Right cardiac atrium (tissue), 5 donors: ENCODE data around the gene PSKH1. TPM values are rescaled to one million over a fixed set of nuclear protein-coding genes. Genes with fewer than 3 reads are reported as not detected.

Source experiments
- ATAC-seq, 2 donors: fragments of 200-7000 bp; cut with Tn5 transposase; one replicate each; pipeline versions ENCODE4 v1.8.0 to v1.9.1; 2020; ENCODE audit warnings: moderate library complexity in 2 of 2, mild to moderate bottlenecking in 1 of 2
- DNase-seq, 3 donors: peaks; one replicate each; pipeline ENCODE4 v3.0.0-alpha.2; 2020
- H3K27ac ChIP-seq: one replicate; pipeline ENCODE4 v1.5.1; 2013; ENCODE audit warnings: mild to moderate bottlenecking, low read length, control low read depth, moderate library complexity
- H3K27me3 ChIP-seq: one replicate; pipeline ENCODE4 v1.6.1; 2013; ENCODE audit not compliant: control insufficient read depth, insufficient read depth
- H3K4me1 ChIP-seq: one replicate; pipeline ENCODE4 v1.6.1; 2013; ENCODE audit warnings: low read length; ENCODE audit not compliant: control insufficient read depth, insufficient read depth
- H3K4me3 ChIP-seq: one replicate; pipeline ENCODE4 v1.5.1; 2013; ENCODE audit warnings: low read length, control low read depth
- H3K9me3 ChIP-seq: one replicate; pipeline ENCODE4 v1.6.1; 2013; ENCODE audit warnings: low read length; ENCODE audit not compliant: control insufficient read depth
- WGBS: extraction: QIAGEN DNeasy Blood & Tissue Kit; methylation state at CpG from one replicate; pipeline ENCODE4 v1.1.7; 2013; 5-methylcytosine and 5-hydroxymethylcytosine counted together
- intact Hi-C, 4 donors: fragments of 100-400 bp; cut with DNase I; formaldehyde crosslinking; loops; one replicate each; pipeline versions ENCODE4 v1.11.0 to v1.14.0; 2022 to 2023
- polyA plus RNA-seq: library from polyadenylated mRNA; stranded (reverse); fragments of 200-250 nt; gene quantifications from one replicate; pipeline ENCODE4 v1.2.3, GENCODE V29; 2013
- total RNA-seq, 4 donors: library from RNA; stranded (reverse); fragmentation: NEBNext Ultra II Directional; extraction: Animal tissue kit (Norgen Biotek cat#: 25700); gene quantifications; one replicate each; pipeline ENCODE4 v1.2.1, GENCODE V29; 2021
- donor health status: healthy with polysubstance abuse.
- donor health status: DM: no; HTN: yes; CAD: no.
- donor health status: DM: no; HTN: no; CAD: no.
- donor health status: DM: no; HTN: yes; CAD: no; lungs with severe emphysema.
- donor health status: DM: yes; HTN: yes; CAD: no.

PSKH1 gene
- total and polyA plus RNA-seq, 5 donors, result 23.8 to 31.1 (median 26.8) TPM

GRCh38 chr16:67888331-67888730 lies 4.7 kb upstream of the PSKH1 start:
- H3K4me3 ChIP-seq, result no peak overlapping the region
- H3K27me3 ChIP-seq, result no peaks in the 10 kb centered on the region
- no peak overlapping the region for H3K27ac ChIP-seq
- ATAC-seq (no peak), DNase-seq (no peak)
- no peaks in the 10 kb centered on the region for H3K9me3 ChIP-seq
- intact Hi-C loops, result loop anchor here in 1 of 4 donors (10.0 kb wide), 1 partner anchor 146 kb away; no protein-coding TSS in a partner anchor
- 84% methylated on average over 3 of the region's 3 CpGs for WGBS
- H3K4me1 ChIP-seq, result no peaks in the 10 kb centered on the region

- Histone ChIP-seq H3K4me3 (peak overlapping the region; percentile 68), H3K9me3 (no peaks in the 10 kb centered on the region), H3K27me3 (no peaks in the 10 kb centered on the region), H3K27ac (no peak overlapping the region), H3K4me1 (peaks cover 3% of the 10 kb centered on the region)
- WGBS, result 68% methylated on average over 5 of the region's 5 CpGs
- ATAC-seq (no peak), DNase-seq (no peak)
- intact Hi-C loops, result no loop called here
Measured at GRCh38 chr16:67892375-67892774, 679 bp upstream of the PSKH1 start.

DNA sequence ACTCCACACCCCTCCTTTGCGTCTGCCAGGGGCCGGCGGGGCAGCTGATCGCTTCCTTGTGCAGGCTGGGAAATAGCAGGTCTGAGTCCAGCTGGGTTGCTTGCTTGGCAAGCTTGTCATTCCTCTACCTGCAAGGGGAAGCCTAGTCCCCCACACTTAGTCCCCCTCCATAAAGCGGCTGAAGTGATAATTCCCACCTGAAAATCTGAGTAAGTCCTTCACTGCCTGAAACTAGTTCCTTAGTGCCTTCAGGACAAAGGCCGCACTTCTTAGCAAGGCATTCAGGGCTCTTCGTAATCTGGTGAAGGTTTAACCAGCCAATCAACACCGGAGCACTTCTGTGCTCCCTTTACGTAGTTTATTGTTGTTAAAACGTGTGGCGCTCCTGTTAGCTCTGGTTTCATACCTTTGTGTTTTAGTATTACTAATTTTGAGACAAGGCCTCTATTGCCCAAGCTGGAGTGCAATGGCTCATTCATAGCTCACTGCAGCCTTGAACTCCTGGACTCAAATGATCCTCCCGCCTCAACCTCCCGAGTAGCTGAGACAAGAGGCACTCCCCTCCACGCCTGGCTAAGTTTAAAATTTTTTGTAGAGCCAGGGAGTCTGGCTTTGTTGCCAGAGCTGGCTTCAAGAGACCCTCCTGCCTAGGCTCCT lies 817 bp downstream of the PSKH1 start:
- Histone ChIP-seq H3K4me3 (peak overlapping the region; percentile 68), H3K27ac (peak overlapping the region; percentile 98), H3K9me3 (no peaks in the 10 kb centered on the region), H3K27me3 (no peaks in the 10 kb centered on the region), H3K4me1 (peaks cover 3% of the 10 kb centered on the region)
- intact Hi-C loops, result no loop called here
- WGBS, result 23% methylated on average over 14 of the region's 14 CpGs
- no peak for ATAC-seq
- no peak for DNase-seq

GRCh38 chr16:67897231-67897630 lies 4.2 kb downstream of the PSKH1 start:
- H3K27ac ChIP-seq, result peak overlapping the region; percentile 24
- H3K27me3 ChIP-seq, result no peaks in the 10 kb centered on the region
- ATAC-seq (peak; percentile 69 to 82), DNase-seq (peak in 1 of 3 donors; percentile 44)
- 56% methylated on average over 3 of the region's 3 CpGs for WGBS
- no peaks in the 10 kb centered on the region for H3K9me3 ChIP-seq
- H3K4me3 ChIP-seq, result no peak overlapping the region
- H3K4me1 ChIP-seq, result peaks cover 3% of the 10 kb centered on the region
- intact Hi-C loops, result no loop called here

DNA sequence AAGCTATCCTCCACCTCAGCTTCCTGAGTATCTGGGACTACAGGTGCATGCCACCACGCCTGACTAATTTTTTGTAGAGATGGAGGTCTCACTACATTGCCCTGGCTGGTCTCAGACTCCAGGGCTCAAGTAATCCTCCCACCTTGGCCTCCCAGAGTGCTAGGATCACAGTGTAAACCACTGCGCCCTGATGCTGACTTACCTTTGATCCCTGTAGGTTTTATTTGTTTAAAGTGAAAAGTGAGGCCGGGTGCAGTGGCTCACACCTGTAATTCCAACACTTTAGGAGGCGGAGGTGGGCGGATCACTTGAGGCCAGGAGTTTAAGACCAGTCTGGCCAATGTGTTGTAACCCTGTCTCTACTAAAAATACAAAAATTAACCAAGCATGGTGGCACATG lies 8.7 kb downstream of the PSKH1 start:
- H3K4me1 ChIP-seq, result no peaks in the 10 kb centered on the region
- intact Hi-C loops, result no loop called here
- H3K27ac ChIP-seq, result no peak overlapping the region
- 96% methylated on average over 5 of the region's 5 CpGs for WGBS
- no peak for DNase-seq
- H3K4me3 ChIP-seq, result no peak overlapping the region
- H3K9me3 ChIP-seq, result no peaks in the 10 kb centered on the region
- no peak for ATAC-seq
- no peaks in the 10 kb centered on the region for H3K27me3 ChIP-seq

- H3K4me1 ChIP-seq, result no peaks in the 10 kb centered on the region
- H3K27ac ChIP-seq, result no peak overlapping the region
- no peaks in the 10 kb centered on the region for H3K27me3 ChIP-seq
- ATAC-seq, result no peak
- no peak for DNase-seq
- WGBS, result 70% methylated on average over 4 of the region's 4 CpGs
- intact Hi-C loops, result no loop called here
- no peaks in the 10 kb centered on the region for H3K9me3 ChIP-seq
- no peak overlapping the region for H3K4me3 ChIP-seq
Measured at GRCh38 chr16:67902831-67903230, 9.8 kb downstream of the PSKH1 start.

GRCh38 chr16:67907397-67908180 lies 14.5 kb downstream of the PSKH1 start:
- 87% methylated on average over 11 of the region's 11 CpGs for WGBS
- no peak for DNase-seq
- intact Hi-C loops, result no loop called here
- Histone ChIP-seq H3K4me1 (no peaks in the 10 kb centered on the region), H3K27me3 (no peaks in the 10 kb centered on the region), H3K4me3 (no peak overlapping the region), H3K27ac (no peak overlapping the region), H3K9me3 (no peaks in the 10 kb centered on the region)
- no peak for ATAC-seq

DNA sequence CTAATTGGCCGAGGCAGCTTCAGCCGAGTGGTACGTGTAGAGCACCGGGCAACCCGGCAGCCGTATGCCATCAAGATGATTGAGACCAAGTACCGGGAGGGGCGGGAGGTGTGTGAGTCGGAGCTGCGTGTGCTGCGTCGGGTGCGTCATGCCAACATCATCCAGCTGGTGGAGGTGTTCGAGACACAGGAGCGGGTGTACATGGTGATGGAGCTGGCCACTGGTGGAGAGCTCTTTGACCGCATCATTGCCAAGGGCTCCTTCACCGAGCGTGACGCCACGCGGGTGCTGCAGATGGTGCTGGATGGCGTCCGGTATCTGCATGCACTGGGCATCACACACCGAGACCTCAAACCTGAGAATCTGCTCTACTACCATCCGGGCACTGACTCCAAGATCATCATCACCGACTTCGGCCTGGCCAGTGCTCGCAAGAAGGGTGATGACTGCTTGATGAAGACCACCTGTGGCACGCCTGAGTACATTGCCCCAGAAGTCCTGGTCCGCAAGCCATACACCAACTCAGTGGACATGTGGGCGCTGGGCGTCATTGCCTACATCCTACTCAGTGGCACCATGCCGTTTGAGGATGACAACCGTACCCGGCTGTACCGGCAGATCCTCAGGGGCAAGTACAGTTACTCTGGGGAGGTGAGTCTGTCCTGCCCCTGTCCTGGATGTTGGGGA lies 16.1 kb downstream of the PSKH1 start:
- H3K9me3 ChIP-seq, result no peaks in the 10 kb centered on the region
- H3K4me3 ChIP-seq, result no peak overlapping the region
- 94% methylated on average over 36 of the region's 36 CpGs for WGBS
- no peaks in the 10 kb centered on the region for H3K27me3 ChIP-seq
- DNase-seq, result no peak
- intact Hi-C loops, result no loop called here
- no peaks in the 10 kb centered on the region for H3K4me1 ChIP-seq
- peak in 1 of 2 donors; percentile 26 for ATAC-seq
- H3K27ac ChIP-seq, result no peak overlapping the region

- Histone ChIP-seq H3K9me3 (no peaks in the 10 kb centered on the region), H3K4me1 (no peaks in the 10 kb centered on the region), H3K4me3 (no peak overlapping the region), H3K27me3 (no peaks in the 10 kb centered on the region), H3K27ac (no peak overlapping the region)
- DNase-seq, result no peak
- WGBS, result 66% methylated on average over 2 of the region's 2 CpGs
- no peak for ATAC-seq
- intact Hi-C loops, result no loop called here
Measured at GRCh38 chr16:67910158-67910557, 17.1 kb downstream of the PSKH1 start.

DNA sequence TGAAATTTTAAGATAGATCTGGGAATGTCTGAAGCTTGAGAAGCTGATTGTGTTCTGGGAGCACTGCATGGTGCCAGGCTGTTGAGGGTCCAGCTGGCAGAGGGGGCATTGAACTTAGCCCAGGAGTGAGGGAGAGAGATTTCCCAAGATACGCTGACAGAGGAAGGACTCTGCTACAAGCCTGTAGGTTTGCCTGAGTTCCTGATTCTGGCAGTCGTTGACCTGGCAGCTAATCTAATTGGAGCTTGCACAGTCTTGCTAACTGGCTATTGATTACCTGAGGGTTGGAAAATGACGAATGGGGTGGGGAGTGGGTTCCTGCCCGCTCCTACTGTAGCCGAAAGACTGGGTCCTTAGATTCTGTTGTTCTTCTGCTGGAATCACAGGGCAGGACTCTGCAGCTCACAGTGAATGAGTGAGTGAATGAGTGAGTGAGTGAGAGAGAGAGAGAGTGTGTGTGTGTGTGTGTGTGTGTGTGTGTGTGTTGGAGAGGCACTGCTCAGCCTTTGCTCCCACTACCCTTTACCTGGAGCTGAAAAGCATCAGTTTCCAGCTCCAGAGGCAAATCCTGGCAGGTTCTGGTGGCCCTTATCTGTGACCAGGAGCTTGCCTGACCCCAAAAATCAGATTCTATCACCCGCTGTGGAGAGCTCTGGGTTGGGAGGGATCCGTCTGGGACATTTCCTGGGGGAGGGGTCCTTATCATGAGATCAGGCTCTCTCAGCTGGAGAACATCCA lies 21.9 kb downstream of the PSKH1 start:
- no peak for ATAC-seq
- no peak for DNase-seq
- Histone ChIP-seq H3K27me3 (no peaks in the 10 kb centered on the region), H3K4me1 (peaks cover 9% of the 10 kb centered on the region), H3K9me3 (no peaks in the 10 kb centered on the region), H3K27ac (no peak overlapping the region), H3K4me3 (no peak overlapping the region)
- 74% methylated on average over 7 of the region's 7 CpGs for WGBS
- intact Hi-C loops, result loop anchor here in 1 of 4 donors (5.0 kb wide), 1 partner anchor 83 kb away; no protein-coding TSS in a partner anchor
